PC-3 (cell line): Measurements from ENCODE around the gene STX17. TPM values are rescaled to one million over a fixed set of nuclear protein-coding genes. Genes with fewer than 3 reads are reported as not detected.

ENCODE experiments used
- ATAC-seq: fragments of 200-7000 bp; cut with Tn5 transposase; 2 replicates; pipeline ENCODE4 v1.9.1; 2020; ENCODE audit warnings: mild to moderate bottlenecking, moderate library complexity
- BruUV-seq: library from RNA; stranded (reverse); fragments of 400-500 nt; replicated peaks from 2 replicates; lab custom pipeline; 2021; lab: Mats Ljungman, UMichigan
- CTCF ChIA-PET: fragments of 300-600 bp; sonication (Branson Sonifier 250); formaldehyde crosslinking; loops from one replicate; lab custom pipeline; 2022; ENCODE audit warnings: antibody characterized with exemption; lab: Charles Lee
- POLR2A ChIA-PET: fragments of 300-600 bp; sonication (Branson Sonifier 250); formaldehyde crosslinking; loops from one replicate; lab custom pipeline; 2022; ENCODE audit warnings: antibody characterized with exemption; ENCODE audit not compliant: unreplicated experiment; lab: Charles Lee
- DNase-seq: peaks from one replicate; pipeline ENCODE4 v3.0.0-alpha.2; 2015
- H2AFZ ChIP-seq: fragments of 300-600 bp; sonication (generic); 2 replicates; pipeline ENCODE4 v1.6.0; 2016; ENCODE audit warnings: antibody characterized with exemption, low read length
- H3F3A ChIP-seq: fragments of 300-600 bp; sonication (generic); one replicate; pipeline ENCODE4 v1.6.0; 2017; ENCODE audit warnings: antibody characterized with exemption, low read length, control low read depth, mild to moderate bottlenecking; ENCODE audit not compliant: unreplicated experiment
- H3K27ac ChIP-seq: fragments of 300-600 bp; sonication (generic); 2 replicates; pipeline ENCODE4 v1.5.1; 2016; ENCODE audit warnings: mild to moderate bottlenecking, low read length
- H3K27me3 ChIP-seq: fragments of 300-600 bp; sonication (generic); 2 replicates; pipeline ENCODE4 v1.6.1; 2016; ENCODE audit warnings: low read length, mixed read lengths
- H3K36me3 ChIP-seq: fragments of 300-600 bp; sonication (generic); 2 replicates; pipeline ENCODE4 v1.6.1; 2016; ENCODE audit warnings: low read depth, mixed run types, low read length, mixed read lengths
- H3K4me1 ChIP-seq: fragments of 300-600 bp; sonication (generic); 2 replicates; pipeline ENCODE4 v1.5.1; 2016; ENCODE audit warnings: low read length; ENCODE audit not compliant: insufficient read depth
- H3K4me2 ChIP-seq: fragments of 300-600 bp; sonication (generic); 2 replicates; pipeline ENCODE4 v1.6.0; 2016; ENCODE audit warnings: low read length
- H3K4me3 ChIP-seq: fragments of 300-600 bp; sonication (generic); 2 replicates; pipeline ENCODE4 v1.5.1; 2016; ENCODE audit warnings: mild to moderate bottlenecking, low read length, mixed read lengths
- H3K79me2 ChIP-seq: fragments of 300-600 bp; sonication (generic); 2 replicates; pipeline ENCODE4 v1.6.1; 2017; ENCODE audit warnings: low read length, mixed read lengths
- H3K9ac ChIP-seq: fragments of 300-600 bp; sonication (generic); 2 replicates; pipeline ENCODE4 v1.6.0; 2016; ENCODE audit warnings: mild to moderate bottlenecking, low read length
- H3K9me2 ChIP-seq: fragments of 300-600 bp; sonication (generic); replicated peaks from 2 replicates; pipeline ENCODE4 v1.6.1; 2016; ENCODE audit warnings: mixed run types, low read length, mixed read lengths
- H3K9me3 ChIP-seq: fragments of 300-600 bp; sonication (generic); 2 replicates; pipeline ENCODE4 v1.6.1; 2016; ENCODE audit warnings: low read length, mixed read lengths
- H4K20me1 ChIP-seq: fragments of 300-600 bp; sonication (generic); 2 replicates; pipeline ENCODE4 v1.6.1; 2016; ENCODE audit warnings: low read length, mixed read lengths
- EZH2 ChIP-seq: fragments of 300-600 bp; sonication (generic); IDR thresholded peaks from one replicate; pipeline ENCODE4 v1.6.1; 2017; ENCODE audit warnings: antibody characterized with exemption, mild to moderate bottlenecking, low read length; ENCODE audit not compliant: unreplicated experiment
- EZH2phosphoT487 ChIP-seq: fragments of 300-600 bp; sonication (generic); IDR thresholded peaks from 2 replicates; pipeline ENCODE4 v1.6.1; 2018; ENCODE audit warnings: mild to moderate bottlenecking, antibody characterized with exemption, low read length, borderline replicate concordance
- intact Hi-C: fragments of 100-400 bp; cut with micrococcal nuclease; formaldehyde crosslinking; loops from 2 replicates; pipeline ENCODE4 v1.9.0; 2023
- total RNA-seq: library from RNA; depleted of rRNA; stranded (reverse); fragments of >200 nt; gene quantifications from 2 replicates; pipeline ENCODE4 v1.2.3, GENCODE V29; 2014
- TF ChIP-seq, protein P1 (sequence below): fragments of 300-600 bp; sonication (generic); conservative IDR thresholded peaks from 2 replicates; pipeline ENCODE4 v1.5.1; 2017; ENCODE audit warnings: antibody characterized with exemption, low read depth, mild to moderate bottlenecking, low read length

The STX17 gene
- total RNA-seq, 1 experiment from 2014 or later: 12.8 TPM

DNA sequence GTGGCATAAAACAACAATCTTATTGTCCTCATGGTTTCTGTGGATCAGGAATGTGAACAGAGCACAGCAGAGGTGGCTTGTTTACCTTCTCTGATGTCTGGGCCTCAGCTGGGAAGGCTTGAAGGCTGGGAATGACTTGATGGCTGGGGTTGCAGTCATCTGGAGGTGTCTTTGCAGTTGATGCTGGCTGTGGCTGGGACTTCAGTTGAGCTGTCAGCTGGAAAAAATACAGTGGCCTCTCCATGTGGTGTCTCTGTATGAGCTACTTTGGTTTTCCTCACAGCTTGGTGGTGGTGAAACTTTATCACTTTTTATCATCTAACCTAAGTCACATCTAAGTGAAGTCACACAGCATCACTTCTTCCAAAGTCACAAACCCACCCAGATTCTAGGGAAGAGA, 24.7 kb upstream of the STX17 start:
- Histone ChIP-seq H2AFZ (no peak overlapping the region), H3K9me2 (no peaks in the 10 kb centered on the region), H3K9me3 (no peaks in the 10 kb centered on the region), H3K4me2 (no peak overlapping the region), H3K27ac (no peak overlapping the region), H3K9ac (no peak overlapping the region), H4K20me1 (no peaks in the 10 kb centered on the region), H3K4me1 (no peaks in the 10 kb centered on the region), H3K27me3 (no peaks in the 10 kb centered on the region), H3K36me3 (no peaks in the 10 kb centered on the region), H3F3A (no peaks in the 10 kb centered on the region), H3K79me2 (no peaks in the 10 kb centered on the region), H3K4me3 (no peak overlapping the region)
- BruUV-seq: no TSS peak
- no peak for ATAC-seq
- TF ChIP-seq EZH2phosphoT487: no peak
- TF ChIP-seq EZH2: no peak
- TF ChIP-seq, protein P1, sequence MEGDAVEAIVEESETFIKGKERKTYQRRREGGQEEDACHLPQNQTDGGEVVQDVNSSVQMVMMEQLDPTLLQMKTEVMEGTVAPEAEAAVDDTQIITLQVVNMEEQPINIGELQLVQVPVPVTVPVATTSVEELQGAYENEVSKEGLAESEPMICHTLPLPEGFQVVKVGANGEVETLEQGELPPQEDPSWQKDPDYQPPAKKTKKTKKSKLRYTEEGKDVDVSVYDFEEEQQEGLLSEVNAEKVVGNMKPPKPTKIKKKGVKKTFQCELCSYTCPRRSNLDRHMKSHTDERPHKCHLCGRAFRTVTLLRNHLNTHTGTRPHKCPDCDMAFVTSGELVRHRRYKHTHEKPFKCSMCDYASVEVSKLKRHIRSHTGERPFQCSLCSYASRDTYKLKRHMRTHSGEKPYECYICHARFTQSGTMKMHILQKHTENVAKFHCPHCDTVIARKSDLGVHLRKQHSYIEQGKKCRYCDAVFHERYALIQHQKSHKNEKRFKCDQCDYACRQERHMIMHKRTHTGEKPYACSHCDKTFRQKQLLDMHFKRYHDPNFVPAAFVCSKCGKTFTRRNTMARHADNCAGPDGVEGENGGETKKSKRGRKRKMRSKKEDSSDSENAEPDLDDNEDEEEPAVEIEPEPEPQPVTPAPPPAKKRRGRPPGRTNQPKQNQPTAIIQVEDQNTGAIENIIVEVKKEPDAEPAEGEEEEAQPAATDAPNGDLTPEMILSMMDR: no peak
- intact Hi-C loops: no loop called here
- CTCF ChIA-PET: no interaction called here
- POLR2A ChIA-PET: no interaction called here
- DNase-seq: no peak

DNA sequence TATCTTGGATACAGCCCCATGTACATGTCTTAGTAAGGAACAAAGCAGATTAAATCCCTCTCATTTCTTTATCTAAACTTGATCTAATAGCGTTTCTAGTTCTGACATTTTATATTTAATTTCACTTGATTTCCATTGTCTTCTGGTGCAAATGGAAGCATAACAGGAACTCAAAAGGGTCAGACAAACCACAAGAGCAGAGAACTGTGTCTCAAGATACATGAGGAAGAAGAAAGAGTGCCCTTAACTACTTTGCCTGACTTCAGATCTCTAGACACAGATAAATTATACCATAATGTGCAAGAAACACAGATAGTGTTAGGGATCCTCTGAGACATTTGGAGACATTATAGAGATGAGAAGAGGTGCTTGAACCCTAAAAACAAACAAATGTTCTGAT, 20.7 kb upstream of the STX17 start:
- DNase-seq (no peak), ATAC-seq (no peak)
- Histone ChIP-seq H3K9me2 (no peaks in the 10 kb centered on the region), H3K4me1 (no peaks in the 10 kb centered on the region), H3K27ac (no peak overlapping the region), H4K20me1 (no peaks in the 10 kb centered on the region), H3K9me3 (no peaks in the 10 kb centered on the region), H2AFZ (no peak overlapping the region), H3K36me3 (no peaks in the 10 kb centered on the region), H3F3A (no peaks in the 10 kb centered on the region), H3K4me3 (no peak overlapping the region), H3K27me3 (no peaks in the 10 kb centered on the region), H3K4me2 (no peak overlapping the region), H3K9ac (no peak overlapping the region), H3K79me2 (no peaks in the 10 kb centered on the region)
- TF ChIP-seq EZH2phosphoT487: no peak
- TF ChIP-seq, protein P1: no peak
- TF ChIP-seq EZH2: no peak
- intact Hi-C loops: no loop called here
- no TSS peak for BruUV-seq
- CTCF ChIA-PET: no interaction called here
- POLR2A ChIA-PET: no interaction called here

DNA sequence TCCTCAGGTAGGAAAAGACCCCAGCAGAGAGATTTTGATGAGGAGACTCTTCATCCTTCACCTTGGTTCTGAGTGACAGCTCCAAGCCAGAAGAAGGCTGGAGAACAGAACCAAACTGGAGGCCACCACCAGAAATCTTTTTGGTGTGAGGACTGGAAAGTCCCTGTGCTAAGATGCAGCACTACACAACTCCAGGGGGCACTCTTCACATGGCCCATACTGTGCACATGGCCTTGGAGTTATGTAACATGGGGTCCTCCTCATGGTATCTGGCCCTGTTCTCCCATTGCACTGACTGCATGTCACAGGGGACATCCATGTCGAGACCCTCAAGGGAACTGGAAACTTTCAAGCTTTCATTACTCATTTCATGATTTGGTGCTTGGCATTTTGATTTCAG, 17.3 kb upstream of the STX17 start:
- no peak overlapping the region for H3K4me2 ChIP-seq
- H3K79me2 ChIP-seq: no peaks in the 10 kb centered on the region
- no peaks in the 10 kb centered on the region for H3K9me3 ChIP-seq
- no peaks in the 10 kb centered on the region for H3K36me3 ChIP-seq
- DNase-seq (no peak), ATAC-seq (no peak)
- no peak overlapping the region for H3K9ac ChIP-seq
- no peaks in the 10 kb centered on the region for H3K9me2 ChIP-seq
- CTCF ChIA-PET: no interaction called here
- no peak overlapping the region for H3K27ac ChIP-seq
- TF ChIP-seq EZH2phosphoT487 (no peak), EZH2 (no peak)
- TF ChIP-seq, protein P1: no peak
- no TSS peak for BruUV-seq
- H3K4me1 ChIP-seq: no peaks in the 10 kb centered on the region
- H2AFZ ChIP-seq: no peak overlapping the region
- no peak overlapping the region for H3K4me3 ChIP-seq
- H3K27me3 ChIP-seq: no peaks in the 10 kb centered on the region
- no peaks in the 10 kb centered on the region for H4K20me1 ChIP-seq
- intact Hi-C loops: no loop called here
- no peaks in the 10 kb centered on the region for H3F3A ChIP-seq
- POLR2A ChIA-PET: no interaction called here
